ENCODE data around the gene FOXF1.

Gene FOXF1

GRCh38 chr16:86558355-86559193, 48.2 kb downstream of the FOXF1 start:
- no peak for DNase-seq

- no peak for DNase-seq
Measured at GRCh38 chr16:86559802-86560305, 49.5 kb downstream of the FOXF1 start.

- no peak for DNase-seq
Measured at GRCh38 chr16:86562356-86562755, 52.0 kb downstream of the FOXF1 start.

DNA sequence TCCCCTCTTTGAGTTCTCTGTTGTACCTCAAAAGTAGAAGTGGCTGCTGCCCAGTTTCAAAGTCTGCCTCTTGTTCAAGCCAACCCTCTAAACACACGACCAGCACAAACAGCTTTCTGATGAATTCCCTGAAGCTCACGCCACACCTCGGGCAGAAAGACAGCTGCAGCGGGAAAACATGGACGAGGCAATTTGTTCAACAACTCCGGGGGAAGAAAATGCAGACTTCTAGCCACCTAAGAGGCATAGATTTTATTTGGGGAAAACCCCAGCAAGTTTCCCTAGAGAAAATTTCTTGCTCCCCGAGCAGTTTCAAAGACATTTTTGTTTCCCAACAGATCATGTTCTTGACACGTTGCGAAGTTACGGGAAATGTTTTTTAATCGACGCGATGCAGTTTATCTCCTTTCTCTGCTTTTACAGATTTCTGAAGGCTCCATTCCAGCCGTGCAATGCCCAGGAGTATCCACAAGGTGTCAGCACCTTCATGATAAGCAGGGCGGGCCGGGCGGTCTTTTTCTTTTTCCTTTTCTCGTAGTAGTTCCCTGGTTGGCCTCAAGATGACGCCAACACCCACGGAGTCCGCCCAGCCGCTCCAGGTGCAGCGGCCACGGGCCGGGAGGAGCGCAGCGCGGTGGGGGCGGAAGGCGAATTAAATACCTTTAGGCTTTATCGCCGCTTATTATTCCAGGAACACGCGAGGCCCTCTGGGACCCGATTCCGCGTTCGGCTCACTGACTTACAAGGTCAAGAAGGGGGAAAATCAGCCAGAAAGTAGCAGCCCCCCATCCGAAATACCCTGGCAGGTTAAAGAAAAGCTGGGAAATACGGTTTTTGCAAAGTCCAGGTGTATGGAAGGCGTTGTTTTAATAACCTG, 53.4 kb downstream of the FOXF1 start:
- DNase-seq: peak; percentile 68 to 76
